AG09309 (cell line): ENCODE data around the gene PLXNA4.

Source experiments
- DNase-seq: peaks from one replicate; pipeline ENCODE4 v3.0.0-alpha.2; 2010; ENCODE audit warnings: low read depth
- H3K4me3 ChIP-seq: 2 replicates; pipeline ENCODE4 v1.5.1; 2011; ENCODE audit warnings: mild to moderate bottlenecking, low read depth, low read length, moderate library complexity; ENCODE audit not compliant: control insufficient read depth
- TF ChIP-seq, protein P1 (sequence below): IDR thresholded peaks from 2 replicates; pipeline ENCODE4 v1.5.1; 2011; ENCODE audit warnings: mild to moderate bottlenecking, low read depth, low read length, inconsistent platforms; ENCODE audit not compliant: insufficient read depth, control insufficient read depth; ENCODE audit errors: missing control alignments

Gene PLXNA4

GRCh38 chr7:132560825-132561529, 15.3 kb downstream of the PLXNA4 start:
- TF ChIP-seq, protein P1, sequence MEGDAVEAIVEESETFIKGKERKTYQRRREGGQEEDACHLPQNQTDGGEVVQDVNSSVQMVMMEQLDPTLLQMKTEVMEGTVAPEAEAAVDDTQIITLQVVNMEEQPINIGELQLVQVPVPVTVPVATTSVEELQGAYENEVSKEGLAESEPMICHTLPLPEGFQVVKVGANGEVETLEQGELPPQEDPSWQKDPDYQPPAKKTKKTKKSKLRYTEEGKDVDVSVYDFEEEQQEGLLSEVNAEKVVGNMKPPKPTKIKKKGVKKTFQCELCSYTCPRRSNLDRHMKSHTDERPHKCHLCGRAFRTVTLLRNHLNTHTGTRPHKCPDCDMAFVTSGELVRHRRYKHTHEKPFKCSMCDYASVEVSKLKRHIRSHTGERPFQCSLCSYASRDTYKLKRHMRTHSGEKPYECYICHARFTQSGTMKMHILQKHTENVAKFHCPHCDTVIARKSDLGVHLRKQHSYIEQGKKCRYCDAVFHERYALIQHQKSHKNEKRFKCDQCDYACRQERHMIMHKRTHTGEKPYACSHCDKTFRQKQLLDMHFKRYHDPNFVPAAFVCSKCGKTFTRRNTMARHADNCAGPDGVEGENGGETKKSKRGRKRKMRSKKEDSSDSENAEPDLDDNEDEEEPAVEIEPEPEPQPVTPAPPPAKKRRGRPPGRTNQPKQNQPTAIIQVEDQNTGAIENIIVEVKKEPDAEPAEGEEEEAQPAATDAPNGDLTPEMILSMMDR: no peak
- no peak for DNase-seq

GRCh38 chr7:132560105-132560504, 16.2 kb downstream of the PLXNA4 start:
- H3K4me3 ChIP-seq: no peak overlapping the region
- TF ChIP-seq, protein P1: no peak
- no peak for DNase-seq

More at GRCh38 chr7:132560825-132561529, 15.3 kb downstream of the PLXNA4 start:
- H3K4me3 ChIP-seq: no peak overlapping the region

DNA sequence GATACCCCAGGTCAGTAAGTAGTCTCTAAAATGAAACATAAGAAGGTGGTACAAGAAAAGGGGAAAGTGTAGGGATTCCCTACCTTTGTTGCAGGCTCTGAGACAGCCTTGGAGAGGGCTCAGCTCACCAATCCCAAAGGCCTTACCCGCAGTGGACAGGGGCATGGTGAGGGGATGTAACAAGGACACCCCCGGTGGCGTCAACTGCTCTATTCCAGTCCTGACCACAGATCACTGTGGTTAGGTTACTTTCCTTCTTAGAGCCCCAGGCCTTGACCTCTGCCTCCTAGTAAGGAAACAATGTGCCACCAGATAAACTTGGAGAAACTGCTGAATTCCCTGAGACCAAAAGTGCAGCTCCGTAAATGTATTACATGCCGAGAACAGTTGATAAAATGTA, 17.5 kb downstream of the PLXNA4 start:
- no peak for DNase-seq
- TF ChIP-seq, protein P1: no peak

GRCh38 chr7:132557489-132558044, 18.7 kb downstream of the PLXNA4 start:
- H3K4me3 ChIP-seq: no peak overlapping the region
- TF ChIP-seq, protein P1: no peak
- no peak for DNase-seq

More for the DNA sequence above, 17.5 kb downstream of the PLXNA4 start:
- no peak overlapping the region for H3K4me3 ChIP-seq

DNA sequence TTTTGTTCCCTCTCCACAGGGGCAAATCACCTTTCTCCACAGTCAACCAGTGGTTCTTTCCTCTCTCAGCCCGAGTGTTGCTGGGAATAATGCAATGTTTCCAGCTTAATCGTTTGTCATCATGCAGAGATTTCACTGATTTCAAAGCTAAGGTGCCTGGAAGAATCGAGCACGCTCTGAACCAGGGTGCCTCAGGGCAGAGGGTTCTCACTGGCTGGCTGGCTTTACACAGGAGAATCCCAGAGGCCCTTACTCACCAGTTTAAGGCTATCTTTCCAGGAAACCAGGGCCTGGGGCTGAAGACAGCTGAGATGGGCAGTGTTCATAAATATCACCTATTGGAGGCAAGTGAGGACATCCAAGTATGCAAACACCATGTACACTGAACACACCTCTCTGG, 21.8 kb downstream of the PLXNA4 start:
- no peak overlapping the region for H3K4me3 ChIP-seq
- TF ChIP-seq, protein P1: no peak
- no peak for DNase-seq

DNA sequence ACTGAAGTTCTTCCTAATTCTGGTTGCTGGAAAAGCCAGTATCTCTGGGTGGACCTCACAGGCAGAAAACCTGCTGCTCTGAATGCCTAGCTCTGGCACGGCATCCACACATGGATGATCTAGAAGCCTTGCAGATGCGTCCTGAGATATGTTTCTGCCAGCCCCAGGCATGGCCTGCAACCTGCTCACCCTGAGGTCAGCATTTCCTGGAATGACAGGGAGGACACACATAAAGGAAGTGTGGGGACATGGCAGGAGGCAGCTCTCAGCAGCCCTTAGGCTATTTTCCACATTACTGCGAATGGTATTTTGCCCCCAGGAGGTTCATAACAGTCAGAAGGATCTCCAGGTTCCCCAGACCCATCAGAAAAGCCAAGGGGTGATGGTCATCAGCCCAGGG, 23.2 kb downstream of the PLXNA4 start:
- no peak overlapping the region for H3K4me3 ChIP-seq
- TF ChIP-seq, protein P1: no peak
- DNase-seq: no peak
